OCI-LY7 (cell line): ENCODE data around the gene CENPU.

ENCODE experiments used
- EZH2phosphoT487 ChIP-seq: fragments of 200-600 bp; sonication (generic); IDR thresholded peaks from 2 replicates; pipeline ENCODE4 v1.6.1; 2018; ENCODE audit warnings: low read depth, borderline replicate concordance, mild to moderate bottlenecking, mixed run types, antibody characterized with exemption, low read length, moderate library complexity, mixed read lengths
- TF ChIP-seq, protein P1 (sequence below): fragments of 200-600 bp; sonication (generic); conservative IDR thresholded peaks from 2 replicates; pipeline ENCODE4 v1.5.1; 2014; ENCODE audit warnings: mild to moderate bottlenecking, antibody characterized with exemption, low read length, moderate library complexity, mixed read lengths

DNA sequence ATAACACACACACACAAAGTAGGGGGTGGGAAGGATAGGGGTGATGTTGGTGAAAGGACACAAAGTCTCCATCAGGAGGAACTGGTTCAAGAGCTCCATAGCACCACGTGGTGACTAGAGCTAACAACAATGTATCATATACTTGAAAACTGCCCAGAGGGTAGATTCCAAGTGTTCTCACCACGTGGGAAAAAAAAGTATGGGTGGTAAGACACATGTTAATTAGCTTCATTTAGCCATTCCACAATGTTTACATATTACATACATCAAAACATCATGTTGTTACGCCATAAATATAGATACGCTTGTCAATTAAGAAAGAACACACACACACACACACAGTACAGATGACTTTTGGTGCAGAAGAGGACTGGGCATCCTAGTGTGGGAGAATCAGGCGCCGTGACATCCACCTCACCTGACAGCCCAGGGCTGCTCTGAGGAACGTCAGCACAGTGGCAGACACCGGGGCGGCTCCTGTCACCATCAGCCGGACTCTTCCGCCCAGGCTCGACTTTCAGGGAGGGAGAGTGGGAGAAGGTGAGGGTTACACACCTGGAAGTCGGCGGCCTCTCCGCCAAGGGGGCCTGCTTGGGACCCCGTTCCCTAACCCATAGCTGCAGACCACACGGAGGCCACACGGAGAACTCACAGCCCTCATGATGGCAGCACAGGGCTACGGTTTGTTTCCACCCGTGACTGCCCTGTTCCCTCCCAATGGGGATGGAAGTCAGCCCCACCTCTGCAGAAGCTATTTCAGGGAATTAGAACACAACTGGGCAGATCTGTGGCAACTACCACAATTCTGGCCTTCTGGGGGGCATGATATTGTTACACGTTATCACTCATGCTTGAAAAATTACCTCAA is 31.8 kb upstream of the CENPU start:
- TF ChIP-seq, protein P1, sequence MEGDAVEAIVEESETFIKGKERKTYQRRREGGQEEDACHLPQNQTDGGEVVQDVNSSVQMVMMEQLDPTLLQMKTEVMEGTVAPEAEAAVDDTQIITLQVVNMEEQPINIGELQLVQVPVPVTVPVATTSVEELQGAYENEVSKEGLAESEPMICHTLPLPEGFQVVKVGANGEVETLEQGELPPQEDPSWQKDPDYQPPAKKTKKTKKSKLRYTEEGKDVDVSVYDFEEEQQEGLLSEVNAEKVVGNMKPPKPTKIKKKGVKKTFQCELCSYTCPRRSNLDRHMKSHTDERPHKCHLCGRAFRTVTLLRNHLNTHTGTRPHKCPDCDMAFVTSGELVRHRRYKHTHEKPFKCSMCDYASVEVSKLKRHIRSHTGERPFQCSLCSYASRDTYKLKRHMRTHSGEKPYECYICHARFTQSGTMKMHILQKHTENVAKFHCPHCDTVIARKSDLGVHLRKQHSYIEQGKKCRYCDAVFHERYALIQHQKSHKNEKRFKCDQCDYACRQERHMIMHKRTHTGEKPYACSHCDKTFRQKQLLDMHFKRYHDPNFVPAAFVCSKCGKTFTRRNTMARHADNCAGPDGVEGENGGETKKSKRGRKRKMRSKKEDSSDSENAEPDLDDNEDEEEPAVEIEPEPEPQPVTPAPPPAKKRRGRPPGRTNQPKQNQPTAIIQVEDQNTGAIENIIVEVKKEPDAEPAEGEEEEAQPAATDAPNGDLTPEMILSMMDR: no peak
- TF ChIP-seq EZH2phosphoT487: no peak
